H1 (cell line): ENCODE data around the gene TFF2. TPM values are rescaled to one million over a fixed set of nuclear protein-coding genes. Genes with fewer than 3 reads are reported as not detected.

Source experiments
- CTBP2 ChIP-seq: IDR thresholded peaks from 2 replicates; pipeline ENCODE4 v1.7.0; 2011; ENCODE audit warnings: borderline replicate concordance, mild to moderate bottlenecking, moderate library complexity, mixed read lengths, low read length; ENCODE audit not compliant: insufficient read depth, insufficient read length
- CTCF ChIP-seq, 3 experiments: IDR thresholded peaks; 1 replicate in 2 of 3; 2 replicates in 1 of 3; pipeline versions ENCODE4 v1.5.1 to v1.6.1; 2011; ENCODE audit warnings: low read length in 3 of 3, mild to moderate bottlenecking in 3 of 3, inconsistent platforms in 2 of 3, low read depth in 1 of 3, moderate library complexity in 1 of 3; ENCODE audit not compliant: insufficient read depth in 1 of 3; ENCODE audit errors: control extremely low read depth in 1 of 3
- JUN ChIP-seq: IDR thresholded peaks from 2 replicates; pipeline ENCODE4 v1.6.1; 2011; ENCODE audit warnings: low read depth, mild to moderate bottlenecking, improper control_type of control experiment, low read length
- YY1 ChIP-seq: IDR thresholded peaks from 2 replicates; pipeline ENCODE4 v1.6.1; 2011; ENCODE audit warnings: low read depth, mild to moderate bottlenecking, low read length
- polyA plus RNA-seq, 7 experiments: library from polyadenylated mRNA; depleted of rRNA in 3 of 7; stranded (reverse) in 5 of 7; unstranded in 2 of 7; fragments of >200 nt in 5 of 7; fragments of 200-250 nt in 2 of 7; gene quantifications; 1 replicate in 5 of 7; 2 replicates in 1 of 7; 4 replicates in 1 of 7; pipeline versions ENCODE4 v1.2.1 to v1.2.3, GENCODE V29; 2011 to 2013; ENCODE audit warnings: missing spikeins in 2 of 7, mixed read lengths in 2 of 7
- total RNA-seq: library from RNA; stranded (reverse); fragmentation: NEBNext Ultra II Directional; extraction: Animal tissue kit (Norgen Biotek cat#: 25700); gene quantifications from 2 replicates; pipeline ENCODE4 v1.2.1, GENCODE V29; 2021

TFF2 gene
- total and polyA plus RNA-seq, 2 of the 8 experiments (the other 6 are each of a cell fraction or from before 2014, with no cell fraction given), result not detected

GRCh38 chr21:42357307-42357706 lies 6.5 kb upstream of the TFF2 start (continued):
- TF ChIP-seq CTCF (IDR thresholded peaks at IDR 0.05; ENCODE audit: control extremely low read depth in 1 of 3, insufficient read depth in 1 of 3, low read depth in 1 of 3, low read length in 3 of 3), result no peak
- TF ChIP-seq CTBP2, result no peak
- TF ChIP-seq YY1, result no peak
- no peak for TF ChIP-seq JUN
- TF ChIP-seq, all 59 proteins: peak for 0
